Measurements from ENCODE around the gene DLEC1.
A peak's percentile ranks its signal among the peaks of the same experiment; 100 is the strongest.

The DLEC1 gene

GRCh38 chr3:38039101-38039898 lies at the start of gene DLEC1:
Gene DLEC1 (plus strand): TSS chr3:38039208. CDS start chr3:38039226, 18 bp downstream.
- DNase-seq (ENCODE audit: low read depth in 2 of 2) = peak; percentile 53 to 58

- no peak for DNase-seq (ENCODE audit: low read depth in 2 of 2)
These were observed 49.1 kb upstream of the DLEC1 start for GRCh38 chr3:37989821-37990480.

- no peak for DNase-seq (ENCODE audit: low read depth in 2 of 2)
These were observed 48.5 kb upstream of the DLEC1 start, which contains the start of gene VILL for GRCh38 chr3:37990527-37990926. Gene VILL (plus strand): TSS chr3:37990786. CDS start chr3:37993673, 2,887 bp downstream.

- no peak for DNase-seq (ENCODE audit: low read depth in 2 of 2)
These were observed 47.9 kb upstream of the DLEC1 start for GRCh38 chr3:37991109-37991508.

- no peak for DNase-seq (ENCODE audit: low read depth in 2 of 2)
These were observed 47.2 kb upstream of the DLEC1 start for GRCh38 chr3:37991823-37992222.

GRCh38 chr3:37992271-37993066 lies 46.5 kb upstream of the DLEC1 start:
- no peak for DNase-seq (ENCODE audit: low read depth in 2 of 2)

GRCh38 chr3:37993067-37993455 lies 45.9 kb upstream of the DLEC1 start:
- no peak for DNase-seq (ENCODE audit: low read depth in 2 of 2)

GRCh38 chr3:37993460-37993819 lies 45.6 kb upstream of the DLEC1 start:
- no peak for DNase-seq (ENCODE audit: low read depth in 2 of 2)

- DNase-seq (ENCODE audit: low read depth in 2 of 2) = peak; percentile 16 to 47
These were observed 45.0 kb upstream of the DLEC1 start for GRCh38 chr3:37993820-37994638.

- DNase-seq (ENCODE audit: low read depth in 2 of 2) = no peak
These were observed 44.4 kb upstream of the DLEC1 start for GRCh38 chr3:37994639-37994972.

GRCh38 chr3:37995652-37996641 lies 43.1 kb upstream of the DLEC1 start:
- no peak for DNase-seq (ENCODE audit: low read depth in 2 of 2)

- DNase-seq (ENCODE audit: low read depth in 2 of 2) = peak; percentile 43 to 59
These were observed 42.2 kb upstream of the DLEC1 start for GRCh38 chr3:37996785-37997301.

- no peak for DNase-seq (ENCODE audit: low read depth in 2 of 2)
These were observed 41.7 kb upstream of the DLEC1 start for GRCh38 chr3:37997342-37997741.

GRCh38 chr3:37997791-37998370 lies 41.1 kb upstream of the DLEC1 start:
- DNase-seq (ENCODE audit: low read depth in 2 of 2) = no peak

GRCh38 chr3:37999836-38000235 lies 39.2 kb upstream of the DLEC1 start:
- DNase-seq (ENCODE audit: low read depth in 2 of 2) = no peak

- DNase-seq (ENCODE audit: low read depth in 2 of 2) = no peak
These were observed 38.6 kb upstream of the DLEC1 start for GRCh38 chr3:38000242-38000916.

- DNase-seq (ENCODE audit: low read depth in 2 of 2) = no peak
These were observed 38.0 kb upstream of the DLEC1 start for GRCh38 chr3:38000965-38001455.

- DNase-seq (ENCODE audit: low read depth in 2 of 2) = no peak
These were observed 37.4 kb upstream of the DLEC1 start for GRCh38 chr3:38001456-38002081.
